Activated CD8-positive, alpha-beta T cell treated with anti-CD3 and anti-CD28 coated beads for 36 hours (primary cell): ENCODE results near the gene BDNF. TPM values are rescaled to one million over a fixed set of nuclear protein-coding genes. Genes with fewer than 3 reads are reported as not detected.

Source experiments
- ATAC-seq: fragments of 200-7000 bp; cut with Tn5 transposase; one replicate; pipeline ENCODE4 v1.10.0; 2021; ENCODE audit warnings: mild to moderate bottlenecking, moderate library complexity
- CTCF ChIA-PET: fragments of 350-600 bp; sonication (Branson Sonifier 250); formaldehyde crosslinking; loops from one replicate; lab custom pipeline; 2021; ENCODE audit warnings: antibody characterized with exemption; lab: Charles Lee
- POLR2A ChIA-PET: fragments of 350-600 bp; sonication (Branson Sonifier 250); formaldehyde crosslinking; loops from one replicate; lab custom pipeline; 2021; ENCODE audit warnings: antibody characterized with exemption; lab: Charles Lee
- DNase-seq: peaks from one replicate; pipeline ENCODE4 v3.0.0-alpha.2; 2020
- H3K27ac Mint-ChIP-seq: one replicate; pipeline ENCODE4 v1.8.0; 2021; ENCODE audit warnings: mild to moderate bottlenecking, mixed read lengths
- H3K27me3 Mint-ChIP-seq: one replicate; pipeline ENCODE4 v1.8.0; 2021; ENCODE audit warnings: mixed read lengths
- H3K36me3 Mint-ChIP-seq: one replicate; pipeline ENCODE4 v1.8.0; 2021; ENCODE audit warnings: low read depth, mixed read lengths
- H3K4me1 Mint-ChIP-seq: one replicate; pipeline ENCODE4 v1.8.0; 2021; ENCODE audit warnings: low read depth, mixed read lengths
- H3K4me3 Mint-ChIP-seq: one replicate; pipeline ENCODE4 v1.8.0; 2021; ENCODE audit warnings: mild to moderate bottlenecking, moderate library complexity, mixed read lengths
- H3K9me3 Mint-ChIP-seq: one replicate; pipeline ENCODE4 v1.8.0; 2021; ENCODE audit warnings: mixed read lengths
- CTCF ChIP-seq: fragments of 200-600 bp; IDR thresholded peaks from one replicate; pipeline ENCODE4 v1.8.0; 2022; ENCODE audit warnings: antibody characterized with exemption, mild to moderate bottlenecking
- intact Hi-C: fragments of 100-400 bp; cut with micrococcal nuclease; formaldehyde crosslinking; loops from one replicate; pipeline ENCODE4 v1.10.0; 2022
- total RNA-seq, 2 experiments: library from RNA; stranded (reverse); gene quantifications; one replicate each; pipeline ENCODE4 v1.2.3, GENCODE V29; 2021

Gene BDNF
- total RNA-seq, 2 experiments from 2014 or later, result not detected

DNA sequence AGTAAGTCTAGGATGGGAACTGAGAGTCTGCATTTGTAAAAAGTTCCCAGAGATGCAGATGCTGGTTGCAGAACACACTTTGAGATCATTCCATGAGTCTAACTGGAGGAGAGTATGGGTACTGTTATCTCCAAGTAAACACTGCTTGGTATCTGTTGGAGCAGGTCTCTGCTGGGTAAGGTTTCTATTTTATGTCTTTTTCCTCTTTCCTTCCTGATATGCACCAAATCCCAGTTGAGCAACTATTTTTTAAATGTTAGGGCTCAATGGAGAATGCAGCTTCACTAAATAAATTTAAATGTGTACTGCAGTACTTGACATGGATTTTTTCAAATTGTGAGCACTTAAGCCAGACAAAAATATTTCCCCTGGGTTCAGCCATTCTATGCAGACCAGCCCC lies 48.5 kb downstream of the BDNF start:
- ATAC-seq (no peak), DNase-seq (no peak)
- intact Hi-C loops, result no loop called here
- ChIA-PET CTCF (interaction anchor here (0.8 kb wide), 1 partner anchor 12 kb away, joined by 3 read pairs; no protein-coding TSS in a partner anchor), POLR2A (no interaction called here)
- no peak overlapping the region for H3K27ac Mint-ChIP-seq
- no peak for TF ChIP-seq CTCF
- H3K27me3 Mint-ChIP-seq, result no peaks in the 10 kb centered on the region
- H3K36me3 Mint-ChIP-seq, result peaks cover 2% of the 10 kb centered on the region
- H3K4me3 Mint-ChIP-seq, result no peak overlapping the region
- H3K4me1 Mint-ChIP-seq, result no peaks in the 10 kb centered on the region
- H3K9me3 Mint-ChIP-seq, result no peaks in the 10 kb centered on the region

DNA sequence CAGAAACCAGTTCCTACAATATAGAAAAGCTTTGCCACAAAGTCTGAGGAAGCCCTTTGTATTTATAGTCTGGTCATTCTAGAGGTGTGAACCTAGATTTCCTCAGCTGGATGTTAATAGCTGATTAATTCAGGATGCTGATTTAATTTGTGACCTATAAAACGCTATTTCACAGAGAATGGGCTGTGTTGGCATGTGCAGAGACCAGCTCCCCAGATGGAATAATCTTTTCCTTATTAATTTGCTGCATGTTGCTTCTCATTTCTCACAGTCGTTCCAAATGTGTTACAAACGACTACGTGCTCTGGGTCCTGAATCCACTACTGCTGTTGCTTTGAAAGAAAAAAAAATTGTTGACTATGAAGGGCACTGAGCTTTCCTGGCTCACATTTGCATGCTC lies 49.3 kb downstream of the BDNF start:
- CTCF ChIA-PET, result no interaction called here
- H3K4me3 Mint-ChIP-seq, result no peak overlapping the region
- H3K9me3 Mint-ChIP-seq, result no peaks in the 10 kb centered on the region
- H3K36me3 Mint-ChIP-seq, result peaks cover 2% of the 10 kb centered on the region
- no peak for TF ChIP-seq CTCF
- no peak overlapping the region for H3K27ac Mint-ChIP-seq
- DNase-seq (no peak), ATAC-seq (no peak)
- no peaks in the 10 kb centered on the region for H3K27me3 Mint-ChIP-seq
- POLR2A ChIA-PET, result no interaction called here
- intact Hi-C loops, result no loop called here
- no peaks in the 10 kb centered on the region for H3K4me1 Mint-ChIP-seq

DNA sequence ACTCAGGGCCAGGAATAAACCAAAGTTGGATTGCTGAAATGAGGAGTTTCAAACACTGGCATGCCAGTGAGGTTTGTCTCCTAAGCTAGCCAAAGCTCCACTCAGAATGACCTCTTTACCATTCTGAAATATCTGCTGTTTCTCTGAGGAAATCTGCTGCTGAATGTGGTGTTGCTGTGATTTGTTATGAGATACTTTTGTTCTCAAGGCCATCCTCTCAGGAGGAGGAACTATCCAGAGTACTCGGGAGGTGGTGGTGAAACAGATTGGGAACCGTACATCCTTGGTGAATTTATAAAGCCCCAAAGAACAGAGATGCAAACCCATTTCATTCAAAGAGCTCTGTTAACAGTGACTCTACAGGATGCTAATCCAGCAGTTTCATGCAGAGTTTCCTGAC lies 50.5 kb downstream of the BDNF start:
- ChIA-PET POLR2A (no interaction called here), CTCF (no interaction called here)
- intact Hi-C loops, result no loop called here
- no peaks in the 10 kb centered on the region for H3K27me3 Mint-ChIP-seq
- H3K36me3 Mint-ChIP-seq, result peaks cover 2% of the 10 kb centered on the region
- ATAC-seq (no peak), DNase-seq (no peak)
- no peak overlapping the region for H3K4me3 Mint-ChIP-seq
- TF ChIP-seq CTCF, result no peak
- H3K9me3 Mint-ChIP-seq, result no peaks in the 10 kb centered on the region
- no peaks in the 10 kb centered on the region for H3K4me1 Mint-ChIP-seq
- no peak overlapping the region for H3K27ac Mint-ChIP-seq

GRCh38 chr11:27648840-27649239 lies 51.4 kb downstream of the BDNF start:
- DNase-seq (no peak), ATAC-seq (no peak)
- peaks cover 2% of the 10 kb centered on the region for H3K36me3 Mint-ChIP-seq
- no peaks in the 10 kb centered on the region for H3K9me3 Mint-ChIP-seq
- no peak overlapping the region for H3K4me3 Mint-ChIP-seq
- ChIA-PET POLR2A (no interaction called here), CTCF (no interaction called here)
- intact Hi-C loops, result no loop called here
- TF ChIP-seq CTCF, result no peak
- H3K27ac Mint-ChIP-seq, result no peak overlapping the region
- no peaks in the 10 kb centered on the region for H3K4me1 Mint-ChIP-seq
- H3K27me3 Mint-ChIP-seq, result no peaks in the 10 kb centered on the region

DNA sequence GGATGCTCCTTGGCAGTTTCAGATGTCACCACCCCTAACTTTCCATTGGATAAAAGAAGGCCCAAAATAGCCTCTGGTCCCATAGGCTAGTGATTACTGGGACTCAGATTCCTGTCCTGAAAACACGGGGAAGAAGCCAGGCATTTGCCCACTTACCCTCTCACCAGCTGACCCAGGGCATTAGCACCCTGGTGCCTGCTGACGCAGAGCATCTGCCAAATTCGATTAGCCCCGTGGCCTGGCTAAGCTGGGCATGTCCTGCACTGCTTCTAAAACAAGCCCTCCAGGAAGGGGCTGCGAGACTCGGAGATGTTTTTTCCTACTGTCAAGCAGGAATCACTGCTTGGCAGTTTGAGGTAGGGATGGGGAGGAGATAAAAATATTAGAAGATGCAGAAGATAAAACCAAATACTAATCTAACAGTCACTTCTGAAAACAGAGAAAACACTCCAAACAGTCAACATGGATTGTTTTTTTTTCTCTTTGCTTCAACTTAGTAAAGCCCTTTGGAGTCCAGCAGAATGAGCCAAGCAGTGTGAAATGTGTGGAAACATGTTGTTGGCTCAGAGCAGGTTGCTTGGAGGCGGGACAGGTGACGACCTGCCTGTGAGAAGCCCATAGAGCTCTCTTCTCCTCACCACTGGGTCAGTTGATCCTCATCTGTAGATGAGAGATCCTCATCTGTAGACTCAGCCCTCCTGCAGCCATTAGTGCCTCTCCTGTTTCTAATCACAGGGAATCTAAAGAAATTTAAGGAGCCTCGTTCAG lies 54.0 kb downstream of the BDNF start:
- TF ChIP-seq CTCF, result no peak
- H3K27me3 Mint-ChIP-seq, result no peaks in the 10 kb centered on the region

More for the DNA sequence above, 54.0 kb downstream of the BDNF start:
- H3K27ac Mint-ChIP-seq, result no peak overlapping the region
- H3K4me1 Mint-ChIP-seq, result no peaks in the 10 kb centered on the region
- no peak for DNase-seq
- ChIA-PET POLR2A (no interaction called here), CTCF (no interaction called here)
- no peaks in the 10 kb centered on the region for H3K9me3 Mint-ChIP-seq
- H3K36me3 Mint-ChIP-seq, result peaks cover 2% of the 10 kb centered on the region
- intact Hi-C loops, result no loop called here
- ATAC-seq, result no peak
- H3K4me3 Mint-ChIP-seq, result no peak overlapping the region
